Colonic mucosa (tissue), 4 donors: ENCODE results near the gene MANEAL. TPM values are rescaled to one million over a fixed set of nuclear protein-coding genes. Genes with fewer than 3 reads are reported as not detected.
A peak's percentile ranks its signal among the peaks of the same experiment; 100 is the strongest.

Experiments used
- DNase-seq: peaks from one replicate; pipeline ENCODE4 v3.0.0-alpha.2; 2020
- H3K27ac ChIP-seq: fragments of 200-600 bp; one replicate; pipeline ENCODE4 v1.8.0; 2021
- H3K27me3 ChIP-seq: fragments of 200-600 bp; one replicate; pipeline ENCODE4 v1.8.0; 2021
- H3K36me3 ChIP-seq: fragments of 200-600 bp; one replicate; pipeline ENCODE4 v1.8.0; 2021
- H3K4me1 ChIP-seq: fragments of 200-600 bp; one replicate; pipeline ENCODE4 v1.8.0; 2021; ENCODE audit warnings: mild to moderate bottlenecking
- H3K4me3 ChIP-seq: fragments of 200-600 bp; one replicate; pipeline ENCODE4 v1.8.0; 2021
- H3K9ac ChIP-seq, 2 donors: one replicate each; pipeline ENCODE4 v1.7.0; 2013; ENCODE audit warnings: control low read depth in 2 of 2, low read depth in 2 of 2, low read length in 2 of 2
- H3K9me3 ChIP-seq: fragments of 200-600 bp; one replicate; pipeline ENCODE4 v1.8.0; 2021
- CTCF ChIP-seq: fragments of 200-600 bp; IDR thresholded peaks from one replicate; pipeline ENCODE4 v1.8.0; 2022; ENCODE audit warnings: antibody characterized with exemption, mild to moderate bottlenecking
- intact Hi-C: fragments of 100-400 bp; cut with DNase I; formaldehyde crosslinking; loops from one replicate; pipeline ENCODE4 v1.14.1; 2022
- total RNA-seq, 2 donors: library from RNA; stranded (reverse); fragmentation: NEBNext Ultra II Directional in 1 of 2; extraction: Animal tissue kit (Norgen Biotek cat#: 25700) in 1 of 2; gene quantifications; one replicate each; pipeline ENCODE4 v1.2.1, GENCODE V29; 2021
- donor health status: healthy.
- donor health status: DM: no; HTN: no; CAD: no.
- donor health status: DM: no; HTN: no; CAD: no.

The MANEAL gene
- total RNA-seq, 2 donors from 2014 or later = 6.6 to 18.2 TPM

- intact Hi-C loops = loop anchor here (10.0 kb wide), 1 partner anchor 73 kb away; no protein-coding TSS in a partner anchor
- DNase-seq = peak; percentile 96
- Histone ChIP-seq H3K4me1 (peaks cover 12% of the 10 kb centered on the region), H3K27ac (peak within 1 kb of the TSS; percentile 93), H3K9me3 (no peaks in the 10 kb centered on the region), H3K4me3 (peak within 1 kb of the TSS; percentile 88), H3K27me3 (no peaks in the 10 kb centered on the region), H3K9ac (peak within 1 kb of the TSS; percentile 75 to 88), H3K36me3 (peaks cover 20% of the 10 kb centered on the region)
- TF ChIP-seq CTCF = no peak
Measured at GRCh38 chr1:37807555-37808368, 14.1 kb downstream of the MANEAL start, which contains the start of the genes C1orf122 and YRDC. Gene C1orf122 (plus strand): TSS chr1:37807790. CDS start chr1:37808405, 615 bp downstream. Gene YRDC (minus strand): TSS chr1:37808208. CDS start chr1:37808180, 28 bp downstream.

- H3K4me3 ChIP-seq = peak overlapping the region; percentile 88
Measured at GRCh38 chr1:37808369-37809319, 15.0 kb downstream of the MANEAL start.

GRCh38 chr1:37809942-37810341, 16.3 kb downstream of the MANEAL start:
- no peaks in the 10 kb centered on the region for H3K9me3 ChIP-seq
- peaks cover 9% of the 10 kb centered on the region for H3K36me3 ChIP-seq

More at GRCh38 chr1:37808369-37809319, 15.0 kb downstream of the MANEAL start:
- Histone ChIP-seq H3K9me3 (no peaks in the 10 kb centered on the region), H3K27me3 (no peaks in the 10 kb centered on the region), H3K4me1 (peaks cover 12% of the 10 kb centered on the region), H3K36me3 (peaks cover 20% of the 10 kb centered on the region), H3K27ac (peak overlapping the region; percentile 93), H3K9ac (peak overlapping the region; percentile 75 to 78)
- intact Hi-C loops = loop anchor here (10.0 kb wide), 1 partner anchor 74 kb away; no protein-coding TSS in a partner anchor
- peak; percentile 58 for DNase-seq
- no peak for TF ChIP-seq CTCF

GRCh38 chr1:37811027-37811655, 17.5 kb downstream of the MANEAL start:
- no peaks in the 10 kb centered on the region for H3K9me3 ChIP-seq
- peak; percentile 67 for DNase-seq
- intact Hi-C loops = loop anchor here (5.0 kb wide), 2 partner anchors 46 to 119 kb away; partner anchors contain the start of genes CDCA8 and MTF1
- no peaks in the 10 kb centered on the region for H3K27me3 ChIP-seq
- H3K4me1 ChIP-seq = peaks cover 12% of the 10 kb centered on the region
- no peak overlapping the region for H3K27ac ChIP-seq
- no peak overlapping the region for H3K9ac ChIP-seq
- no peaks in the 10 kb centered on the region for H3K36me3 ChIP-seq
- H3K4me3 ChIP-seq = no peak overlapping the region
- peak; percentile 88 for TF ChIP-seq CTCF

More at GRCh38 chr1:37809942-37810341, 16.3 kb downstream of the MANEAL start:
- Histone ChIP-seq H3K4me3 (no peak overlapping the region), H3K9ac (no peak overlapping the region), H3K27me3 (no peaks in the 10 kb centered on the region), H3K27ac (no peak overlapping the region), H3K4me1 (peaks cover 12% of the 10 kb centered on the region)
- intact Hi-C loops = loop anchor here (5.0 to 10.0 kb wide), 3 partner anchors 47 to 118 kb away; partner anchors contain the start of genes CDCA8 and MTF1
- no peak for DNase-seq
- no peak for TF ChIP-seq CTCF
